Endothelial cell of umbilical vein (primary cell): ENCODE measurements around the gene ADARB2. TPM values are rescaled to one million over a fixed set of nuclear protein-coding genes. Genes with fewer than 3 reads are reported as not detected.

Source experiments
- BruUV-seq: library from RNA; stranded (reverse); fragments of 400-500 nt; replicated peaks from 2 replicates; lab custom pipeline; 2021; lab: Mats Ljungman, UMichigan
- CTCF ChIA-PET: fragments of 300-600, 350-600 bp; sonication (Branson Sonifier 250); formaldehyde crosslinking; loops from one replicate; lab custom pipeline; 2021; ENCODE audit warnings: antibody characterized with exemption, inconsistent platforms; lab: Charles Lee
- POLR2A ChIA-PET: fragments of 300-600, 350-600 bp; sonication (Branson Sonifier 250); formaldehyde crosslinking; loops from one replicate; lab custom pipeline; 2021; ENCODE audit warnings: antibody characterized with exemption, inconsistent platforms; lab: Charles Lee
- DNase-seq: peaks from one replicate; pipeline ENCODE4 v3.0.0-alpha.2; 2011; ENCODE audit warnings: low read depth, low spot score
- FAIRE-seq: peaks from 2 replicates; lab custom pipeline; 2011; peaks lifted over from hg19 to GRCh38; lab: Jason Lieb, UNC
- H2AFZ ChIP-seq: 2 replicates; pipeline ENCODE4 v1.6.0; 2012; ENCODE audit warnings: low read depth, low read length, control low read depth, inconsistent platforms
- H3K27ac ChIP-seq: 2 replicates; pipeline ENCODE4 v1.5.1; 2011; ENCODE audit warnings: low read depth, mild to moderate bottlenecking, control low read depth, low read length, moderate library complexity; ENCODE audit not compliant: insufficient read depth
- H3K27me3 ChIP-seq, 2 experiments: 2 replicates each; pipeline versions ENCODE4 v1.6.0 to v1.6.1; 2011; ENCODE audit warnings: low read length in 2 of 2, mixed read lengths in 1 of 2; ENCODE audit not compliant: control insufficient read depth in 2 of 2, insufficient read depth in 2 of 2
- H3K36me3 ChIP-seq, 2 experiments: 2 replicates in 1 of 2; 3 replicates in 1 of 2; pipeline ENCODE4 v1.5.1; 2011; ENCODE audit warnings: low read length in 2 of 2, mild to moderate bottlenecking in 1 of 2, moderate library complexity in 1 of 2; ENCODE audit not compliant: control insufficient read depth in 2 of 2, insufficient read depth in 2 of 2; ENCODE audit errors: extremely low read depth in 1 of 2
- H3K4me1 ChIP-seq: 3 replicates; pipeline ENCODE4 v1.5.1; 2011; ENCODE audit warnings: mild to moderate bottlenecking, low read length; ENCODE audit not compliant: control insufficient read depth, insufficient read depth; ENCODE audit errors: extremely low read depth
- H3K4me2 ChIP-seq: 2 replicates; pipeline ENCODE4 v1.6.1; 2011; ENCODE audit warnings: low read length, control low read depth, mixed read lengths; ENCODE audit not compliant: insufficient read depth
- H3K4me3 ChIP-seq, 3 experiments: fragments of 200-600 bp in 1 of 3; sonication (generic), shearing (Covaris generic) in 1 of 3; replicated peaks in 1 of 3; 2 replicates each; pipeline ENCODE4 v1.5.1; 2011 to 2016; ENCODE audit warnings: control low read depth in 3 of 3, low read length in 3 of 3, mild to moderate bottlenecking in 2 of 3, inconsistent platforms in 1 of 3, low read depth in 1 of 3, moderate library complexity in 1 of 3; ENCODE audit not compliant: insufficient read depth in 1 of 3
- H3K79me2 ChIP-seq: 2 replicates; pipeline ENCODE4 v1.6.0; 2012; ENCODE audit warnings: low read length, inconsistent platforms; ENCODE audit not compliant: control insufficient read depth, insufficient read depth
- H3K9ac ChIP-seq: replicated peaks from 2 replicates; pipeline ENCODE3; 2011; ENCODE audit warnings: low read length, control low read depth; ENCODE audit not compliant: insufficient read depth; ENCODE audit errors: extremely low read depth
- H3K9me1 ChIP-seq: replicated peaks from 3 replicates; pipeline ENCODE4 v1.6.0; 2011; ENCODE audit warnings: mild to moderate bottlenecking, low read length; ENCODE audit not compliant: control insufficient read depth, insufficient read depth; ENCODE audit errors: extremely low read depth
- H3K9me3 ChIP-seq: replicated peaks from 2 replicates; pipeline ENCODE4 v1.5.1; 2012; ENCODE audit warnings: low read length, inconsistent platforms; ENCODE audit not compliant: control insufficient read depth, insufficient read depth
- H4K20me1 ChIP-seq: replicated peaks from 2 replicates; pipeline ENCODE3; 2011; ENCODE audit warnings: mild to moderate bottlenecking, low read length; ENCODE audit not compliant: control insufficient read depth, insufficient read depth; ENCODE audit errors: extremely low read depth
- EZH2 ChIP-seq: IDR thresholded peaks from 2 replicates; pipeline ENCODE4 v1.6.1; 2012; ENCODE audit warnings: borderline replicate concordance, low read depth, mild to moderate bottlenecking, moderate library complexity, low read length, inconsistent platforms; ENCODE audit not compliant: severe bottlenecking
- FOS ChIP-seq: IDR thresholded peaks from 2 replicates; pipeline ENCODE4 v1.6.1; 2011; ENCODE audit warnings: mild to moderate bottlenecking, low read length, moderate library complexity, borderline replicate concordance; ENCODE audit not compliant: insufficient read depth
- GATA2 ChIP-seq: IDR thresholded peaks from 2 replicates; pipeline ENCODE4 v1.7.0; 2011; ENCODE audit warnings: low read depth, mild to moderate bottlenecking, moderate library complexity, mixed read lengths, low read length; ENCODE audit not compliant: insufficient read length, insufficient read depth
- JUN ChIP-seq: IDR thresholded peaks from 2 replicates; pipeline ENCODE4 v1.6.1; 2011; ENCODE audit warnings: borderline replicate concordance, low read depth; ENCODE audit not compliant: insufficient read length, insufficient read depth
- MYC ChIP-seq: IDR thresholded peaks from one replicate; pipeline ENCODE4 v1.6.1; 2011; ENCODE audit warnings: mild to moderate bottlenecking, low read depth, low read length
- POLR2A ChIP-seq: IDR thresholded peaks from 2 replicates; pipeline ENCODE4 v1.6.1; 2012; ENCODE audit warnings: low read depth, mild to moderate bottlenecking, control low read depth, low read length
- POLR2AphosphoS5 ChIP-seq: IDR thresholded peaks from 2 replicates; pipeline ENCODE4 v1.6.1; 2012; ENCODE audit warnings: low read depth, mild to moderate bottlenecking, control low read depth, low read length, moderate library complexity; ENCODE audit not compliant: insufficient read depth
- dilution Hi-C: fragments of 300-500 bp; cut with MboI; formaldehyde crosslinking; loops from one replicate; pipeline ENCODE4 v1.15.0; 2019; ENCODE audit warnings: low sequenced_read_pairs; ENCODE audit not compliant: extremely low pct_ligation_motif_present
- intact Hi-C: fragments of 100-400 bp; cut with micrococcal nuclease; formaldehyde crosslinking; loops from one replicate; pipeline ENCODE4 v1.10.0; 2022
- polyA plus RNA-seq, 4 experiments: library from polyadenylated mRNA; depleted of rRNA in 3 of 4; stranded (reverse) in 3 of 4; unstranded in 1 of 4; fragments of >200 nt; gene quantifications; 2 replicates each; pipeline versions ENCODE4 v1.2.1 to v1.2.3, GENCODE V29; 2011 to 2012; ENCODE audit warnings: missing spikeins in 1 of 4
- total RNA-seq: library from RNA; stranded (reverse); gene quantifications from 2 replicates; pipeline ENCODE4 v1.2.3, GENCODE V29; 2021
- TF ChIP-seq, protein P1 (sequence below): IDR thresholded peaks from 2 replicates; pipeline ENCODE4 v1.6.1; 2011; ENCODE audit not compliant: insufficient read depth, insufficient read length
- TF ChIP-seq, protein P2 (sequence below), 2 donors: IDR thresholded peaks; 1 replicate in 1 of 2; 2 replicates in 1 of 2; pipeline ENCODE4 v1.5.1; 2011; ENCODE audit warnings: low read length in 2 of 2, mild to moderate bottlenecking in 2 of 2, moderate library complexity in 2 of 2, control low read depth in 1 of 2, inconsistent platforms in 1 of 2, low read depth in 1 of 2; ENCODE audit not compliant: insufficient read depth in 1 of 2; ENCODE audit errors: extremely low read depth in 1 of 2

ADARB2 gene
- total and polyA plus RNA-seq, 2 donors (not counting 3 experiments of a cell fraction or from before 2014, with no cell fraction given), result not detected

DNA sequence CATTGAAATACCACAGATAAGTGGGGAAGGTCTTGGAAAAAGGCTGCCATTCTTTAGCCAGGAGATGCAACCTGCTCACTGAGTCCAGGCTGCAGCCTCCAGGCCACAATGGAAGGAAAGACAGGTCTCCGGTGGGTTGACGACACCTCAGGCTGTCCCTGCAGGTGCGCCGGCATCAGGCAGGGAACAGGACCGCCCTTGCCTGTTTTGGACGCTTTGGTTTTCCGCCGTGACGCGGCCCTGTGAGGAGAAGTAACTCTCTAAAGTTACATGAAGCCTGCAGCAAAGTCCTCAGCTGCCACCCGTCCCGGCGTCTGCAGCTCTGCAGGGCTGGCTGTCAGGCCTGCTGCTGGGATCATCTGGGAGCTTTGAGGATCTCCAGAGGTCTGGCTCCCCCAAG lies 534.1 kb downstream of the ADARB2 start:
- no peaks in the 10 kb centered on the region for H3K9me1 ChIP-seq
- CTCF ChIA-PET, result no interaction called here
- no peak overlapping the region for H2AFZ ChIP-seq
- H3K27me3 ChIP-seq, result no peaks in the 10 kb centered on the region
- H3K79me2 ChIP-seq, result no peaks in the 10 kb centered on the region
- intact Hi-C loops, result no loop called here
- BruUV-seq, result no TSS peak
- H3K4me1 ChIP-seq, result no peaks in the 10 kb centered on the region
- H3K27ac ChIP-seq, result no peak overlapping the region
- dilution Hi-C loops, result no loop called here
- TF ChIP-seq MYC (no peak), JUN (no peak), FOS (no peak), POLR2A (no peak), EZH2 (no peak), POLR2AphosphoS5 (no peak), GATA2 (no peak)
- TF ChIP-seq, protein P1, sequence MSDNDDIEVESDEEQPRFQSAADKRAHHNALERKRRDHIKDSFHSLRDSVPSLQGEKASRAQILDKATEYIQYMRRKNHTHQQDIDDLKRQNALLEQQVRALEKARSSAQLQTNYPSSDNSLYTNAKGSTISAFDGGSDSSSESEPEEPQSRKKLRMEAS, result no peak
- TF ChIP-seq, protein P2, sequence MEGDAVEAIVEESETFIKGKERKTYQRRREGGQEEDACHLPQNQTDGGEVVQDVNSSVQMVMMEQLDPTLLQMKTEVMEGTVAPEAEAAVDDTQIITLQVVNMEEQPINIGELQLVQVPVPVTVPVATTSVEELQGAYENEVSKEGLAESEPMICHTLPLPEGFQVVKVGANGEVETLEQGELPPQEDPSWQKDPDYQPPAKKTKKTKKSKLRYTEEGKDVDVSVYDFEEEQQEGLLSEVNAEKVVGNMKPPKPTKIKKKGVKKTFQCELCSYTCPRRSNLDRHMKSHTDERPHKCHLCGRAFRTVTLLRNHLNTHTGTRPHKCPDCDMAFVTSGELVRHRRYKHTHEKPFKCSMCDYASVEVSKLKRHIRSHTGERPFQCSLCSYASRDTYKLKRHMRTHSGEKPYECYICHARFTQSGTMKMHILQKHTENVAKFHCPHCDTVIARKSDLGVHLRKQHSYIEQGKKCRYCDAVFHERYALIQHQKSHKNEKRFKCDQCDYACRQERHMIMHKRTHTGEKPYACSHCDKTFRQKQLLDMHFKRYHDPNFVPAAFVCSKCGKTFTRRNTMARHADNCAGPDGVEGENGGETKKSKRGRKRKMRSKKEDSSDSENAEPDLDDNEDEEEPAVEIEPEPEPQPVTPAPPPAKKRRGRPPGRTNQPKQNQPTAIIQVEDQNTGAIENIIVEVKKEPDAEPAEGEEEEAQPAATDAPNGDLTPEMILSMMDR (IDR thresholded peaks at IDR 0.05; ENCODE audit: extremely low read depth in 1 of 2, insufficient read depth in 1 of 2, low read depth in 1 of 2, low read length in 2 of 2), result no peak
- H3K4me2 ChIP-seq, result no peak overlapping the region
- no peaks in the 10 kb centered on the region for H4K20me1 ChIP-seq
- DNase-seq (no peak), FAIRE-seq (no peak)
- POLR2A ChIA-PET, result no interaction called here
- no peaks in the 10 kb centered on the region for H3K36me3 ChIP-seq
- H3K9ac ChIP-seq, result no peak overlapping the region
- H3K9me3 ChIP-seq, result no peaks in the 10 kb centered on the region
- H3K4me3 ChIP-seq, result no peak overlapping the region
